GM19397 (cell line): ENCODE results near the gene TM9SF1.

Source experiments
- ATAC-seq: cut with Tn5 transposase; IDR thresholded peaks from one replicate; pipeline ENCODE4 v1.9.1; 2021; ENCODE audit warnings: mild to moderate bottlenecking, moderate library complexity; ENCODE audit not compliant: unreplicated experiment

TM9SF1 gene, protein sequence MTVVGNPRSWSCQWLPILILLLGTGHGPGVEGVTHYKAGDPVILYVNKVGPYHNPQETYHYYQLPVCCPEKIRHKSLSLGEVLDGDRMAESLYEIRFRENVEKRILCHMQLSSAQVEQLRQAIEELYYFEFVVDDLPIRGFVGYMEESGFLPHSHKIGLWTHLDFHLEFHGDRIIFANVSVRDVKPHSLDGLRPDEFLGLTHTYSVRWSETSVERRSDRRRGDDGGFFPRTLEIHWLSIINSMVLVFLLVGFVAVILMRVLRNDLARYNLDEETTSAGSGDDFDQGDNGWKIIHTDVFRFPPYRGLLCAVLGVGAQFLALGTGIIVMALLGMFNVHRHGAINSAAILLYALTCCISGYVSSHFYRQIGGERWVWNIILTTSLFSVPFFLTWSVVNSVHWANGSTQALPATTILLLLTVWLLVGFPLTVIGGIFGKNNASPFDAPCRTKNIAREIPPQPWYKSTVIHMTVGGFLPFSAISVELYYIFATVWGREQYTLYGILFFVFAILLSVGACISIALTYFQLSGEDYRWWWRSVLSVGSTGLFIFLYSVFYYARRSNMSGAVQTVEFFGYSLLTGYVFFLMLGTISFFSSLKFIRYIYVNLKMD

DNA sequence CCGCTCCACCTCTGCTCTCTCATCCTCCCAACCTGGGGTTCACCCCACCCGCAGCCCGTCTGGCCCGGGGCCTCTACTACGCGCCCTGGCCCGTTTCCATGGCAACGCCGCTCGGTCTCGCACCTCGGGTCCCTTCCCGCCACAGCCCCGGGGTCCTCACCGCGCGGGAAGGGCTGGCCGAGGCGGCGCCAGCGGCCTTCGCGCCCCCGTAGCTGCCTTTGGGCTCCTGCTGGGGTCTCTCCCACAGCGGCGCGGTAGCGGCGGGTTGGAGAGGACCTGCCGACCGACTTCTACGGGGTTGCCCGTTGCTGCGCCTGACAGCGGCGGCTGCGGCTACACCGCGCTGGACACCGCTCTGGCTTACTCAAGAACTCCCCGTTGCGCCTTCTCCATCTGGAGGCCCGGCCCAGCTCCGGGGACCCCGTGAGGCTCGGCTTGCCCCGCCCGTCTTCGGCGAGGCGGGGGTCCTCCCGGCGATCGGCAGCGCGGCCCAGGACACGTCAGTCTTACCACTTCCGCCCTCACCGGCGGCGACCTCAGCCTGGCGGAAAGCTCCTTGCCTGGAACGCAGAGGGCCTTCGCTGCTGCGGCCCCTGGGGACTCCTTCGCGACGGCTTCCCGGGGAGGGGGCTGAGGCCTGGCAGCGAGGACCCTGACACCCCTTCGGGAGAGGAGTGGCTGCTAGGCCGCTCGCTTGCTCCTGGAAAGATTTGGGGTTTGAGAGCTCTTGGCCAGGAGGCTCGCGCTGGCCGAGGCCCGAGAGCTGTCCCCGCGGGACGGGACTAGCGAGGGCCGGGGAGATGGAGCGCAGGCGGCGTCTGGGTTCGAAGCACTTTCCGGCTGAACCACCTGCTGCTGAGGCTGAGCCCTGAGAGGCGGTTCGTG, at the start of gene TM9SF1:
Gene TM9SF1, minus strand, starts transcription at position 256 of the 885 bp plus-strand sequence. CDS start 422 bp downstream, outside the sequence.
- ATAC-seq: peak; percentile 89

DNA sequence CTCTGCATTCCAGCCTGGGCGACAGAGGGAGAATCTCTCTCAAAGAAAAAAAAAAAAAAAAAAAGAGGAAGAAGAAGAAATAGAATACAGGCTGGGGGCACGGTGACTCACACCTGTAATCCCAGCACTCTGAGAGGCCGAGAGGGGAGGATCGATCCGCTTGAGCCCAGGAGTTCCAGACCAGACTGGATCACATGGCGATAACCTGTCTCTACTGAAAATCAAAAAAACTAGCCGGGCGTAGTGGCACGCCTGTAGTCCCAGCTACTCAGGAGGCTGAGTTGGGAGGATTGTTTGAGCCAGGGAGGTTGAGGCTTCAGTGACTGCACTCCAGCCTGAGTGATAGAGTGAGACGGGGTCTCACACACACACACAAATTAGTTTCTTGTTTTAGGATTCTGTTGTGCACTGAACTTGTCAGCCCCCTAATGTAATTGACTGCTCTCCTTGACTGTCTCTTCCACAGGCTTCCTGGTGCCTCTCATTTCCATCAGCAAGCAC, 48.1 kb upstream of the TM9SF1 start:
- ATAC-seq: no peak

DNA sequence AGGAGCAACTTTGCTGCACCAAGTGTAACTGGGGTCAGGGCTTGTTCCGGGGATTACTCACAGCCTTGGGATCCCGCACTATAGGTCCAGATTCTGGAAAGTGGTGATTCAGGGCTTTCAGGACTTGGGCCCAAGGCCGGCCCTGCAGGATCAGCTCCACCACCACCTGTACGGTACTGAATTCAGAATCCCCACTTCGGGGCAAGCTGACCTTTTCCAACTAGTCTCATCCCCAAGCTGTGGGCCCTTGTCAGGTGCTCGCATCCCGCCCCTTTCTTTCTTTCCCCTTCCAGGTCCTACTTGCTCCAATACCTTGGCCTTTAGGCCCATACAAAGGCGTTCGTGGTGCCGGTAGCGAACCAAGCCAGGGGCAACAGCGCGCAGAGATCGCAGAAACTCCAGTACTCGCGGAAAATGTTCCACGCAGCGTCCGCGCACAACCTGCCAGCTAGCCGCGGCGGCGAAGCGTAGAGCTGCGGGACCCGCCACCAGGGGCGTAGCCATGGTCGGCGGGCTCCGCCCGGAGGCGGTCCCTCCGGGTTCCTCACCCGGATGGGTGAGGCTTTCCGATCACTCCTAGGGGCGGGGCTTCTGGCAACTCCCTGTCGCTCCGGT, 46.7 kb upstream of the TM9SF1 start:
- peak; percentile 84 for ATAC-seq

DNA sequence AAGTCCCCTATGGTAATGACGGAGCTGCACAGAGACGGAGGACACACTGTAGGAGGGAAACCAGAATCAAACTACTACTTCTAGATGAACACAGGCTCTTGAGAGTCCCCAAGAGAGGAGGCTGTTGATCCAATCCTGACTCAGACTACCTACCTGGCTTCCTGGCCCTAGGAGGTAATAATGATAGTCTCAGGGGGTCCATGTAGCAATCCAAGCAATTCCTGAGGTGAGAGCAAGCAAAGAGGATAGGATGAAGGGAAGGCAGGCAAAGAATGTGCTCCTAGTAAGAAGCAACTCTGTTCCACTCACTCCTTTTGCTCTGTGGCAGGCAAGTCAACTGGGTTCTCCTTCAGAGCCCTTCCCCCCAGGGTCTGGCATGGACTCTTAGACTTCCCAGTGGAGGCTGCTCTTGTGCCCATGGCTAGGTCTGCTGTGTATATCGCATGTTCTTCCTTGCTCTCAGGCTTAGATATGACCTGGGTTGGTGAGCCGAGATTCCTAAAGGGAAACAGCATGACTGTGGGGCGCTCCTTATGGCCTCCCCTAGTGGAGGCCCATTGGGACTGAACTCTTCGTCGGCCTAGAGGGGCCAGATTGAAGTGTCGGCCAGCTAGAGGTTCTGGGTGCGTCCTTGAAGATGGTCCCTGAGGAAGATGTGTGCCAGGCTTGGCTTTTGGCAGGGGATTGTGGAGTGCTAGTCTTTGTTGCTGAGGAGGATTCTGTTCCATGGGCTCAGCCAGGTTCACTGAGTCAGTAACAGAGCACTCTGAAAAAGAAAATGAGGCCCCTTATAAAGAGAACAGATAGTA, 45.1 kb upstream of the TM9SF1 start:
- ATAC-seq: no peak

DNA sequence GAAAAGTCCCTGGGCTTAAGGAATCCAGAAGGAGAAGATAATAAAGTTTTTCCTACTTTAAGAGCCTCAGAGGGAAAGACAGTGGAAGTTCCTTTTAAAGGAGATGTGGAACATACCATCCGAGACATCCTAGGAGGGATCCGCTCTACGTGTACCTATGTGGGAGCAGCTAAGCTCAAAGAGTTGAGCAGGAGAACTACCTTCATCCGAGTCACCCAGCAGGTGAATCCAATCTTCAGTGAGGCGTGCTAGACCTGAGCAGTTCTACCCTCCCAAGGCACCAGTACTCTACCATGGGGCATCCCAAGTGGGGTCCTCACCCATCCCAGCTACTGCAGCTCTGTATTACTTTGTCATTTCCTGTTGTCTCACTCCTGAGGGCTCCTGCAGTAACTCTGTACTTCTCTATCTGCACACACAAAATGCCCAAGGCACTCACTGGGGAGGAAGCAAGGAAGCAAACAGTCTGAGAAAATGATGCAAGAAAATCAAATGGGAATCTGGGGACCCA, 43.3 kb upstream of the TM9SF1 start:
- no peak for ATAC-seq

DNA sequence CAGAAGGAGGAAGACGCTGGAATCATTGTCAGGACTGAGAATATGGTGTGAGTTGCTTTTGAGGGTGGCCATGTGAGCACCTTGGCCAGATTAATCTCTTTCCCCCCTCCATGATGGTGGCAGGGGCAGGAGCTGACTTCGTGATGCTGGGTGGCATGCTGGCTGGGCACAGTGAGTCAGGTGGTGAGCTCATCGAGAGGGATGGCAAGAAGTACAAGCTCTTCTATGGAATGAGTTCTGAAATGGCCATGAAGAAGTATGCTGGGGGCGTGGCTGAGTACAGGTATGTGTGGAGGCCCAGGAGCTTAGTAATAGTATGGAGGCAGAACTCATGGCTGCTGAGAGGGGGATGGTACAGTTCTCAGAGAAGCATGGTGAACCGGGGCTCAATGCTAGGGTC, 42.9 kb upstream of the TM9SF1 start:
- no peak for ATAC-seq

DNA sequence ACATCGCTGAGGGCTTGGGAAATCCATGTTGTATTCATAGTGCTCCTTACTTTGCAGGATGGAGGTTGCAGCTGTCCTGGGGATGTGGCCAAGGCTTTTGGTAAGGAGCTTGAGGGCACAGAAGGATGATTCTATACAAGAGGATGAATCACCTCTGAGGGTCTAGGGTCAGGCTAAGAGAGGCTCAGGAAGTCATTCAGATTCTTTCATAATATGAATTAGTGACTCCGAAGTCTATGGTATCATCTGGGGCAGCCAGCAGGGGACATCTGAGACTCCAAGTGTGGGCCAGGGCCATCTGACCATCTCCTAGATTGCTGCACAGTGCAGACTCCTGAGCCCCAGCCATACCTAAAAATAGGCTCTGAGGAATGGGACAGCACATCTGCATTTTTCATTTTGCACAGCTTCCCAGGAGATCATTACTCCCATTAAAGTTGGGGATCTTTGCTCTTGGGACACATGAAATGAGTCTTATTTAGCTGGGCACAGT, 42.3 kb upstream of the TM9SF1 start:
- ATAC-seq: no peak

DNA sequence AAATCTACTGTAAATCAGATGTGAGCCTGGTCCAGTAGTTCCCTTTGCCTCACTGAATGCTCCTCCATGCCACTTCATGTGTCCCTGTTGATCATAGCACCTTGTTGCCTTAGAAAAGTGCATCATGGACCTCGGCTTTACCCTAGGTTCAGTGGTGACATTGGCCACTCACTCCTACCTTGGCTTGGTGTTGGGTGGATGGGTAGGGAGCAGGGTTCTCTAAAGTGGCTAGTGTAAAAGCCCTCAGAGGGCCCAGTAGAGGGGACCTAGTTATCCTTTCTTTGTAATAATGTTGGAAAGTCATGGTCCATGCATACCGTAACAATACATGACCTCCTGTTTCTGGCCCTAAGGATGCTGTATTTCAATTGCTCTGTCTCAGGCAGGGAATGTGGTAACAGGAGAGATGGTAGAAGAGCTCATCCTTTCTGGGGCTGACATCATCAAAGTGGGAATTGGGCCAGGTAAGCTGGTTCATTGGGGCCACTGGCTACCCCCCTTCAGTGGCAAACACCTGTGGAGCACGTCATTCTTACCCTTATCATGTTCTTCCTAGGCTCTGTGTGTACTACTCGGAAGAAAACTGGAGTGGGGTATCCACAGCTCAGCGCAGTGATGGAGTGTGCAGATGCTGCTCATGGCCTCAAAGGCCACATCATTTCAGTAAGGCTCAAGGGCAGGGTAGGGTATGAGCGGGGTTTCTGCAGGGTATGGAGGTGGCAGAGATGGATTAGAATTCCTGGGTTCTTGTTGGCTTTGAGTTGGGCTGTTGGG, 41.6 kb upstream of the TM9SF1 start:
- no peak for ATAC-seq

DNA sequence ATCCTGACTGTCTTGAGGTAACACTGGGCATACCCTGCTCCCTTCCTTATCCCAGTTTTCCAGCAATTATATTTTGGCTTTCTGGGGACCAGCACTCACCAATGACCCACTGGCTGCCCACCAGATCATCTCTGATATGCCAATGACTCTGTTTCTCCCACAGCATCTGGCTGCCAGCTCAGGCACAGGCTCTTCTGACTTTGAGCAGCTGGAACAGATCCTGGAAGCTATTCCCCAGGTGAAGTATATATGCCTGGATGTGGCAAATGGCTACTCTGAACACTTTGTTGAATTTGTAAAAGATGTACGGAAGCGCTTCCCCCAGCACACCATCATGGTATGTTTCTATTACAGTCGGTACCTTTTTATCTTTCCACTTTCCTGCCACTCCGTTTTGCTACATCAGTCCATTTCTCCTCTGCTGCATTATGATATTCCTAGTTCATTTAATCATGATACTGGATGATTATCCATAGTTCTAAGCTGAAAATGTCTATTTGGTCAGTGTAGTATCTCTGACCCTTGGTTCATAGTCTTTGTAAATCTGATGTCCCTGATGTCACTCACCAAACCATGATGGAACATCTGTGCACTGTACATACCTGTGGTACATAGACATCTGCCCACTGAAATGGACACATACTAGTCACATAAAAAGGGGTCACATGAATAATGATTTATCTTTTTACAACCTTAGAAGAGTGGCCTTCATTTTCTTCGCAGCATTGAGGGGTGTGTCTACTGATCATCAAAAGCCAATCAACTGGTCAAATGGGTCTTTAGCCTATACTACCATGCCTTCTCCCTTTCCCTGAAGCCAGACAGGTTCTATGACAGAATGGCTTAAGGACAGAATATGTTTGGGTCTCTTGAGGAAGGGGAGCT, 40.8 kb upstream of the TM9SF1 start:
- no peak for ATAC-seq

DNA sequence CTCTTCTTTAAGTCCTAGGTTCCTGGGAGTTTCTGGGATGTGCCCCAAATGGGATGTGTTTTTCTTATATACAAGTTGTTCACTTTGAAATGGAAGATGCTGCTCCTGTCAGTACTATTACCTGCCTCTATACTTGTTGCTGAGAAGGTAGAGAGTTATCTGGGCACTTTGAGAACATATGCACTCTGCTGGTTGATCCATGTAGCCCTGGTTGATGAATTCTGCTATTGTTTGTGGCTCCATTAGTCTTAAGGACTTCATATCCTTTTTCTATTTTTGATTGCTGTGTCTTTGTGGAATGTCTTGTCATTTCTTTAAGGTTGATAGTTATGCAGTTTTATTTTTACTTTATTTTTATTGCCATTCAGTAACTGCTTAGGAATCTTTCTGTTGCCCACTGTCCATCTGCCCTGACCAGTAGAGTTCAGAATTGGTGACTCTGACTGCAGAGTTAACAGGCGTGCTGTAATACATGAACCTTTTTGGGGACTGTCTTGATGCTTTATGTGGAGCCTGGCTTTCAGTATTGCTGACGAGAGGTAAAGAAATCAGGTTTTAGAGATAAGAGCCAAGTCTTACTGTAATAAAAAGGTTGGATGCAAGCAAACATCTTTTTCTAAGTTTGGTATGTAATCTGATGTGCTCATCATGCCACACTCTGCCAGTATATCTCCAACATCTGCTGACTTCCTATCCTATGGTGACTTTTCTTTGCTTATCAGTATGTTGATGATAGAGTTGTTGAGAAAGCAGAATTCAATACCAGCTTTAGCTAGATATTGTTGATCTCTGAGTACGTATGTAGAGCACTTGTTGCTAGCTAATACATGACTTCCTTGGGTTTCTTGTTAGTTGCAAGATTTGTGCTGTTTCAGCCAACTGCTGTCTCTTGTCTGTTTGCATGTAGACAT, 39.1 kb upstream of the TM9SF1 start:
- ATAC-seq: no peak

DNA sequence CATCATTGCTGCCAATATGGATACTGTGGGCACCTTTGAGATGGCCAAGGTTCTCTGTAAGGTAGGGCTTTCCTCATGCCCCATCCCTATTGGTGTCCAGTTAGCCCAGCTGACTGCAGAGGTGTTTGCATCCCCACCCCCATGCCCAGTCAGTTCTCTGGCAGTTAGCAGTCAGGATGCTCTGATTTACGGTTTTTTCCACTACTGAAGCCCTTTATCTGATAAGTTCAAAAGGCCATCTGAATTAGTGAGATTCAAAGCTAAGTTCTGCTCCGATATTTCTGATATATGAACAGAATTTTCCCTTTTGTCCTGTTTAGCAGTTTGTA, 38.3 kb upstream of the TM9SF1 start:
- no peak for ATAC-seq

DNA sequence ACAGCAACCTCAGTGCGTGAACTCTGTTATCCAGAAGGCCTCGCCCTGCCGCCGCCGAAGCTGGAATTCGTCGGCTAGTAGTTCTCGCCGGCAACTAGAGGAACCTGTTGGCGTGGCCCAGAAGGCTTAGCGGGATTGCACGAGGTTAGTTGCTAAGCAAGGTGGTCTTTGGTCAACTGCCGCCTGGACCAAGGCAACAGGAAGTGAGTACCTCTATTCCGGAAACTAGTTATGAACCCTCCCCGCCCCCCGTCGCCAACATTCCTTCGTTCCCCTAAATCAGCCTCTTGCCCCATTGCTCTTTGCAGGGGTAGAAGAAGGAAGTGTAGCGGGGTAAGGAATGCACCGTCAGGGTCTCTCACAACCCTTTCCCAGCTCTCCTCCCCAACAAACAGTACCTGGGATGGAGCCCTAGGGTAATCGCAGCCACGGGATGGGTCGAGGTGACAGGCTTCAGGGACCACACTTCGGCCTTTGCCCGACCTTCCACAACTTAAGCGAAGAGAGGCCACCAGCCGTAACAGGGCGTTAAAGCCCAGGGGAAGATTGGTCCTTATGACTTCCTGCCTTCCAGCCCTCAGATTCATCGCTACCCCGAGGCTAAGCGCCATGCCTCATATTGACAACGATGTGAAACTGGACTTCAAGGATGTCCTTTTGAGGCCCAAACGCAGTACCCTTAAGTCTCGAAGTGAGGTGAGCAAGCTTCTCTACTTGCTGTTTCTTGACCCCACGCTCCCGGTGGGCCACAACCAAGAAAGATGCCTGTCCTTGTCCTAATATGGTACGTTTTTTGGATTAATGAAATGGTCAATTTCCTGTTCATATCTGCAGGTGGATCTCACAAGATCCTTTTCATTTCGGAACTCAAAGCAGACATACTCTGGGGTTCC, 37.6 kb upstream of the TM9SF1 start, which contains the start of gene GMPR2:
Gene GMPR2, plus strand, starts transcription at position 285 of the 893 bp plus-strand sequence. Its CDS starts 325 bp downstream, at position 610.
- ATAC-seq: peak; percentile 57

DNA sequence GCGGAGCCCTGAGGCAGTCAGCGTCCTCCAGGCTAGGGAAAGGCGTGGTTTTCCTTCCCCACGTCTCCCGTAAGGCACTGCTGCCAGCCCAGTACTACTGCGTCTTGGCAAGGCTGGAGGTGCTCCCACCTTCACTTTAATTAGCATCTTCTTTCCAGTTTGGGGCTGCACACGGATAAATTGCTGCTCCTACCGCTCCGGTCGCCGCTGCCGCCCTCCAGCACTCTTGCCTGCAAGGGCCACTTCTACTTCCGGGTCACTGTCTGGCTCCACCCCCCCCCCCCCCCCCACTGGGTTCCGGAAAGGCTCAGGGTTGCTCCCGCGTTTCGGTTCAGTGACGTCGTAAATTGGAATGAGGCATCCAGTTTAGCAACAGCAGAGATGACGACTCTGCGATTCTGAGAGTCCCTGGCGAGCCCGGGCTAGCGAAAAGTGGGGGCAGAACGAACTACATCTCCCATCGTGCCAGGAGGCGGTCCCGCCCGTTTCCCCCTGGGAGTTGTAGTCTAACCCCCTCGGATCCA, 36.9 kb upstream of the TM9SF1 start, which contains the start of gene NEDD8:
Gene NEDD8, minus strand, starts transcription at position 247 of the 524 bp plus-strand sequence. Its CDS starts 100 bp downstream, at position 147.
- ATAC-seq: peak; percentile 71

DNA sequence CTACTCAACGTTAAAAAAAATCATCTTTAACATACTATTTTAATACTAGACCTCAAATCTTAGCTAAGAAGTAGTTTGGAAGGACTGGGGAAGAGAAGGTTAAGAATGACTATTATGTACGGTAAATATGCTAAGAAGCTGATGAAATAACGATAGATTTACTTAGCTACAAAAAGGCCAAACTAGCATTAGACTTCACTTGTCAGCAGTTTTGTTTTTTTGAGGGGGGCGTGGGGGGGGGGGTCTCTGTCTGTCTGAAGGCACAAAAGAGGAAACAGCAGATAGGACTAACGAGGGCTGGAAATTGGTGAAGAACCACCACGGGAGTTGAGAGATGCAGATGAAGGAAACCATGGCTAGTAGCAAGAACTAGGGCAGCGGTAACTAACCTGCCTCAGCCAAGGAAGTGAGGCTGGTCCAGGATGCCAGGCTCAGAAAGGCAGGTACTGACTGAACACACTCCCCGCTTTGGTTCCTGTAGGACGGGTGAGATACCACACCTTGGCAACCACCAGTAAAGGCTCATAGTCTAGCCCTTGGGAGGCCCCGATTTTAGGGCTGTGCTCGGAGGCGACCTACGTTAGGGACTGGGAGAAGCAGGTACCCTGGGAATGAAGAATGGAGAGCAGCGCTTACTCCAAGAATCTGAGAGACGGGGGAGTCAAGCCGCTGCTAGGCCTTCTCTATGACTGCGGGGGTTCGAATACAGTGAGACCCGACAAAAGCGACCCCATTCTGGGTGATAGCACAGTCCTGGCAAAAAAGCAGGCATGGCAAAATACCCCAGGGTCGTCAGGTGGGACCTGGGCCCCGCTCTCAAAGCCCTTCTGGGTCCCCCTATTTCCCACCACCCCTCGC, 36.3 kb upstream of the TM9SF1 start:
- ATAC-seq: no peak

DNA sequence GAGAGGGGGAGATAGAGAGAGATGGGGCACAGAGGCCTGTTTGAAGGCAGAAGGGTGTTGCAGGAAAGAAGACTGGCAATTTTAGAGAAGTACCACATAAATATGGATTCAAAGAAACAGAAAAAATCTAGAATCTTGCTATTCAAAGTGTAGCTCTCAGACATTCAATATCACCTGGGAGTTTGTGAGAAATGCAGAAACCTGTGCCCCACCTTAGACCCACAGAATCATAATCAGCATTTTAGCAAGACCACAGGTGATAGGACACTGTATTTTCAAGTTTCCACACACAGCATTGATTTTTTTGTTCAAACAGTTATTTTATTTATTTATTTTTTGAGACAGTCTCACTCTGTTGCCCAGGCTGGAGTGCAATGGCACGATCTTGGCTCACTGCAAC, 33.7 kb upstream of the TM9SF1 start:
- ATAC-seq: no peak
